Activated B cell treated with CpG ODN at 0.5 μM for 24 hours (primary cell): Measurements from ENCODE around the gene BRD9. TPM values are rescaled to one million over a fixed set of nuclear protein-coding genes. Genes with fewer than 3 reads are reported as not detected.

Experiments used
- ATAC-seq: fragments of 200-7000 bp; cut with Tn5 transposase; one replicate; pipeline ENCODE4 v1.10.0; 2021; ENCODE audit warnings: low read depth, mild to moderate bottlenecking, moderate library complexity
- CTCF ChIA-PET: fragments of 350-600 bp; sonication (Branson Sonifier 250); formaldehyde crosslinking; loops from one replicate; lab custom pipeline; 2021; ENCODE audit warnings: antibody characterized with exemption; lab: Charles Lee
- POLR2A ChIA-PET: fragments of 350-600 bp; sonication (Branson Sonifier 250); formaldehyde crosslinking; loops from one replicate; lab custom pipeline; 2021; ENCODE audit warnings: antibody characterized with exemption; lab: Charles Lee
- DNase-seq: peaks from one replicate; pipeline ENCODE4 v3.0.0; 2022
- H3K27ac Mint-ChIP-seq: one replicate; pipeline ENCODE4 v1.8.0; 2020; ENCODE audit warnings: mixed read lengths
- H3K27me3 Mint-ChIP-seq: one replicate; pipeline ENCODE4 v1.8.0; 2021; ENCODE audit warnings: mixed read lengths
- H3K36me3 Mint-ChIP-seq: one replicate; pipeline ENCODE4 v1.8.0; 2021; ENCODE audit warnings: low read depth, mixed read lengths
- H3K4me1 Mint-ChIP-seq: one replicate; pipeline ENCODE4 v1.8.0; 2021; ENCODE audit warnings: mixed read lengths
- H3K4me3 Mint-ChIP-seq: one replicate; pipeline ENCODE4 v1.8.0; 2020; ENCODE audit warnings: mild to moderate bottlenecking, mixed read lengths
- H3K9me3 Mint-ChIP-seq: one replicate; pipeline ENCODE4 v1.8.0; 2020; ENCODE audit warnings: mixed read lengths
- CTCF ChIP-seq: fragments of 200-600 bp; IDR thresholded peaks from one replicate; pipeline ENCODE4 v1.8.0; 2022; ENCODE audit warnings: antibody characterized with exemption, mild to moderate bottlenecking
- intact Hi-C: fragments of 100-400 bp; cut with micrococcal nuclease; formaldehyde crosslinking; loops from one replicate; pipeline ENCODE4 v1.15.1; 2024
- total RNA-seq: library from RNA; stranded (reverse); gene quantifications from 2 replicates; pipeline ENCODE4 v1.2.3, GENCODE V29; 2022

Gene BRD9
- total RNA-seq, 1 donor from 2014 or later, result 67.8 TPM

- Mint-ChIP-seq H3K36me3 (peaks cover 1% of the 10 kb centered on the region), H3K27me3 (no peaks in the 10 kb centered on the region), H3K4me1 (no peaks in the 10 kb centered on the region), H3K9me3 (no peaks in the 10 kb centered on the region), H3K27ac (no peak overlapping the region), H3K4me3 (no peak overlapping the region)
- intact Hi-C loops, result no loop called here
- ChIA-PET CTCF (no interaction called here), POLR2A (no interaction called here)
- DNase-seq (no peak), ATAC-seq (no peak)
- TF ChIP-seq CTCF, result no peak
Measured at GRCh38 chr5:911601-912000, 19.0 kb upstream of the BRD9 start.

- DNase-seq (no peak), ATAC-seq (no peak)
- H3K36me3 Mint-ChIP-seq, result peaks cover under 1% of the 10 kb centered on the region
- H3K27ac Mint-ChIP-seq, result no peak overlapping the region
- ChIA-PET CTCF (no interaction called here), POLR2A (no interaction called here)
- intact Hi-C loops, result no loop called here
- no peaks in the 10 kb centered on the region for H3K9me3 Mint-ChIP-seq
- H3K4me1 Mint-ChIP-seq, result no peaks in the 10 kb centered on the region
- TF ChIP-seq CTCF, result no peak
- no peak overlapping the region for H3K4me3 Mint-ChIP-seq
- no peaks in the 10 kb centered on the region for H3K27me3 Mint-ChIP-seq
Measured at GRCh38 chr5:910769-911160, 18.2 kb upstream of the BRD9 start.

- no peaks in the 10 kb centered on the region for H3K9me3 Mint-ChIP-seq
- no peaks in the 10 kb centered on the region for H3K4me1 Mint-ChIP-seq
- POLR2A ChIA-PET, result no interaction called here
- no peak overlapping the region for H3K4me3 Mint-ChIP-seq
- H3K27ac Mint-ChIP-seq, result no peak overlapping the region
- ATAC-seq, result no peak
- intact Hi-C loops, result no loop called here
- no peak for TF ChIP-seq CTCF
- DNase-seq, result no peak
- CTCF ChIA-PET, result no interaction called here
- no peaks in the 10 kb centered on the region for H3K36me3 Mint-ChIP-seq
- H3K27me3 Mint-ChIP-seq, result no peaks in the 10 kb centered on the region
Measured at GRCh38 chr5:909994-910768, 17.6 kb upstream of the BRD9 start.

- no peak for ATAC-seq
- ChIA-PET CTCF (no interaction called here), POLR2A (no interaction called here)
- no peaks in the 10 kb centered on the region for H3K27me3 Mint-ChIP-seq
- no peaks in the 10 kb centered on the region for H3K36me3 Mint-ChIP-seq
- no peaks in the 10 kb centered on the region for H3K4me1 Mint-ChIP-seq
- TF ChIP-seq CTCF, result no peak
- intact Hi-C loops, result no loop called here
- H3K27ac Mint-ChIP-seq, result no peak overlapping the region
- H3K4me3 Mint-ChIP-seq, result no peak overlapping the region
- no peaks in the 10 kb centered on the region for H3K9me3 Mint-ChIP-seq
- DNase-seq, result no peak
Measured at GRCh38 chr5:909086-909485, 16.5 kb upstream of the BRD9 start.

- no peak for TF ChIP-seq CTCF
- ATAC-seq (no peak), DNase-seq (no peak)
- Mint-ChIP-seq H3K9me3 (no peaks in the 10 kb centered on the region), H3K27ac (no peak overlapping the region), H3K4me3 (no peak overlapping the region), H3K4me1 (no peaks in the 10 kb centered on the region), H3K36me3 (no peaks in the 10 kb centered on the region), H3K27me3 (no peaks in the 10 kb centered on the region)
- intact Hi-C loops, result no loop called here
- CTCF ChIA-PET, result no interaction called here
- POLR2A ChIA-PET, result no interaction called here
Measured at GRCh38 chr5:908172-908571, 15.6 kb upstream of the BRD9 start.
